Fibroblast of skin of abdomen (primary cell): Measurements from ENCODE around the gene LRRC4B.

Experiments
- DNase-seq: peaks from one replicate; pipeline ENCODE4 v3.0.0-alpha.2; 2013

The LRRC4B gene

GRCh38 chr19:50569938-50570540 is 1.8 kb upstream of the LRRC4B start:
- DNase-seq: no peak

- no peak for DNase-seq
Measured at GRCh38 chr19:50568728-50569698, 778 bp upstream of the LRRC4B start.

GRCh38 chr19:50567052-50567841 is 988 bp downstream of the LRRC4B start:
- DNase-seq: no peak

GRCh38 chr19:50565984-50566903 is 2.0 kb downstream of the LRRC4B start:
- DNase-seq: no peak

GRCh38 chr19:50564229-50565105 is 3.8 kb downstream of the LRRC4B start:
- DNase-seq: no peak

GRCh38 chr19:50563597-50563996 is 4.6 kb downstream of the LRRC4B start:
- no peak for DNase-seq

GRCh38 chr19:50562996-50563395 is 5.2 kb downstream of the LRRC4B start:
- no peak for DNase-seq

- no peak for DNase-seq
Measured at GRCh38 chr19:50562329-50562728, 5.9 kb downstream of the LRRC4B start.

- DNase-seq: no peak
Measured at GRCh38 chr19:50559636-50560035, 8.6 kb downstream of the LRRC4B start.

GRCh38 chr19:50558449-50558848 is 9.8 kb downstream of the LRRC4B start:
- no peak for DNase-seq

- no peak for DNase-seq
Measured at GRCh38 chr19:50558039-50558438, 10.2 kb downstream of the LRRC4B start.

GRCh38 chr19:50557009-50557613 is 11.1 kb downstream of the LRRC4B start:
- no peak for DNase-seq

GRCh38 chr19:50556282-50557008 is 11.8 kb downstream of the LRRC4B start:
- DNase-seq: peak; percentile 65

- no peak for DNase-seq
Measured at GRCh38 chr19:50555450-50556281, 12.6 kb downstream of the LRRC4B start.

- DNase-seq: no peak
Measured at GRCh38 chr19:50555033-50555432, 13.2 kb downstream of the LRRC4B start.

GRCh38 chr19:50554212-50554611 is 14.0 kb downstream of the LRRC4B start:
- DNase-seq: no peak

GRCh38 chr19:50553134-50553703 is 15.0 kb downstream of the LRRC4B start:
- no peak for DNase-seq

- no peak for DNase-seq
Measured at GRCh38 chr19:50552540-50552939, 15.7 kb downstream of the LRRC4B start.
